ENCODE measurements around the gene ALDH1B1. TPM values are rescaled to one million over a fixed set of nuclear protein-coding genes. Genes with fewer than 3 reads are reported as not detected.
A peak's percentile ranks its signal among the peaks of the same experiment; 100 is the strongest.

The ALDH1B1 gene
- total RNA-seq, 1 experiment from 2014 or later = 35.7 TPM

DNA sequence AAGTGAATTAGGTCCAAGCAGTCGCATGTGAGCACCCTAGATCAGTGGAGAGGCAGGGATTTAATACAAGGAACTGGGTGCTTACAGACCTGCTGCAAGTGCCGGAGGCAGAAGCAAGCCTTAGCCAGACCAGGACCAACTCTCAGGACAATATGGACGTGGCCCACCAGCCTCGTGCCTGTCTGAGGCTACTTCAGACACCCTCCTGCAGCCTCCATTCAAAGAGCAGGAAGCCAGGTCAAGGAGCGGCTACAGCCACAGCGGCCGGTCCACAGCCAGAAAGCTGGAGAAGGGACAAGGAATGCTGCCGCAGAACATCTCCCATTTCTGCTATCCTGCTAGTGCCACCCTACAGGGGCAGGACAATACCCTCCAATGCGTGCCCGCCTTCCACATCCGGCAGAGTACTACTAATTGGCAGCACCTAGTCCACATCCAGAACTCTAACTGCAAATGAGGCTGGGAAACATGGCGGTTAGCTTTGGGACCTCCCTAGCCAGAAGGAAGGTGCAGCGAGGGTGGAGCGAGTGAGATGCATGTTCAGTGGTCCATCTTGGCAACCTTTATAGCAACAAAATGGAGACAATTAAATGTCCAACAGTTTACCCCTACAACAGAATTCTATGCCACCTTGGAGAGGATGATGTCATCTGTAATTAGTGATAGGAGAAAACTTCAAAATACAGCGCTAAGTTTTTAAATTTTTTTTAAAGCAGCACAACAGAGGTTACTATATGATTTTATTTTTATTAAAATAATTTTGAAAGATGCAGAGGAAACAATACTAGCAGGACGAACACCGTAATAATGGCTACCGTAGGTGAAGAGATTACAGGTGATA, 1.0 kb upstream of the ALDH1B1 start:
- Mint-ChIP-seq H3K27me3 (ENCODE audit: insufficient read depth, unreplicated experiment) (no peaks in the 10 kb centered on the region), H3K36me3 (ENCODE audit: insufficient read depth, unreplicated experiment) (peaks cover 14% of the 10 kb centered on the region), H3K9me3 (ENCODE audit: unreplicated experiment) (no peaks in the 10 kb centered on the region), H3K27ac (ENCODE audit: unreplicated experiment) (no peak overlapping the region), H3K4me3 (ENCODE audit: unreplicated experiment) (peak overlapping the region; percentile 80), H3K4me1 (ENCODE audit: low read depth, unreplicated experiment) (peaks cover 20% of the 10 kb centered on the region)
- no peak overlapping the region for H3K4me3 ChIP-seq (ENCODE audit: low read depth, low read length)
- no TSS peak for BruUV-seq (replicated peaks)
- H3K4me1 ChIP-seq = peaks cover 9% of the 10 kb centered on the region
- intact Hi-C loops (cut with micrococcal nuclease; ENCODE audit: unreplicated experiment) = loop anchor here (1.0 to 10.0 kb wide), 3 partner anchors 10 to 53 kb away; no protein-coding TSS in a partner anchor
- ChIA-PET CTCF (no interaction called here), POLR2A (no interaction called here)
- H3K36me3 ChIP-seq (ENCODE audit: control insufficient read depth, insufficient read depth, low read length) = no peaks in the 10 kb centered on the region; the same call in 1 of the 2 replicates
- DNase-seq = no peak
- TF ChIP-seq, protein P1, sequence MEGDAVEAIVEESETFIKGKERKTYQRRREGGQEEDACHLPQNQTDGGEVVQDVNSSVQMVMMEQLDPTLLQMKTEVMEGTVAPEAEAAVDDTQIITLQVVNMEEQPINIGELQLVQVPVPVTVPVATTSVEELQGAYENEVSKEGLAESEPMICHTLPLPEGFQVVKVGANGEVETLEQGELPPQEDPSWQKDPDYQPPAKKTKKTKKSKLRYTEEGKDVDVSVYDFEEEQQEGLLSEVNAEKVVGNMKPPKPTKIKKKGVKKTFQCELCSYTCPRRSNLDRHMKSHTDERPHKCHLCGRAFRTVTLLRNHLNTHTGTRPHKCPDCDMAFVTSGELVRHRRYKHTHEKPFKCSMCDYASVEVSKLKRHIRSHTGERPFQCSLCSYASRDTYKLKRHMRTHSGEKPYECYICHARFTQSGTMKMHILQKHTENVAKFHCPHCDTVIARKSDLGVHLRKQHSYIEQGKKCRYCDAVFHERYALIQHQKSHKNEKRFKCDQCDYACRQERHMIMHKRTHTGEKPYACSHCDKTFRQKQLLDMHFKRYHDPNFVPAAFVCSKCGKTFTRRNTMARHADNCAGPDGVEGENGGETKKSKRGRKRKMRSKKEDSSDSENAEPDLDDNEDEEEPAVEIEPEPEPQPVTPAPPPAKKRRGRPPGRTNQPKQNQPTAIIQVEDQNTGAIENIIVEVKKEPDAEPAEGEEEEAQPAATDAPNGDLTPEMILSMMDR (IDR thresholded peaks at IDR 0.05; ENCODE audit: insufficient read depth in 1 of 2, low read depth in 1 of 2, low read length in 1 of 2, severe bottlenecking in 1 of 2, unreplicated experiment in 1 of 2) = no peak
- H3K9me3 ChIP-seq = no peaks in the 10 kb centered on the region
- H3K27me3 ChIP-seq (replicated peaks; ENCODE audit: control insufficient read depth, insufficient read depth, low read length) = no peaks in the 10 kb centered on the region

DNA sequence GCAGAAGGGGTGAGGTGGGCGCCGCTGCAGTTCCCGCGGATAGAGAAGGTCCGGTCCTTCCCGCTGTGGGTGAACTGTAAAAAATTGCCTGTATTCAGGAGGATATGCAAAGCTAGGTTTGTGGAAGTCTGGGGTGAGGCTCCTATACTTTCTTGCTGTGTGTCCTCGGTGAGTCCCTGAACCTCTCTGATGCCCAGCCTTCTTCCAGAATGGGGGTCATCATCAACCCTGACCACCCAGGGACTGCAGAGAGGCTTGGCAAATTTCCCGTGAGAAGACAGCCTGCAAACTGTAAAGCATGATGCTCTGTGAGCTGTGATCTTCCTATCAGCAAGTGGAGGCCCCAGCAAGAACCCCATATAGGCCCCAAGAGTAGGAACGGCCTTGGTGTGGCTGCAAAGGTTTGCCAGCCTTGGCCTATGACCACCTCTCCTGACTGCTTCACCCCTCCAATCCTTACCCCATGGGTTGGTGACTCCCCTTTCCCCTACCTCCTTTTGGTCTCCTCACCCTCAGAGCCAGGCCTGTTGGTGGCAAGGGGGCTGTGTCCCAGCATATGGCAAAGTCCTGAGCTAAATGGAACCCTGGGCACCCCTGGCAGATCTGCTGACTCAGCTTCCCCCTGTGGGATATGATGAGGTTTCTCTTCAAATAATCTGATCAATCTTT, 760 bp downstream of the ALDH1B1 start:
- Mint-ChIP-seq H3K4me3 (ENCODE audit: unreplicated experiment) (peak overlapping the region; percentile 80), H3K36me3 (ENCODE audit: insufficient read depth, unreplicated experiment) (peaks cover 31% of the 10 kb centered on the region), H3K27me3 (ENCODE audit: insufficient read depth, unreplicated experiment) (no peaks in the 10 kb centered on the region), H3K4me1 (ENCODE audit: low read depth, unreplicated experiment) (peaks cover 20% of the 10 kb centered on the region), H3K9me3 (ENCODE audit: unreplicated experiment) (no peaks in the 10 kb centered on the region), H3K27ac (ENCODE audit: unreplicated experiment) (peak overlapping the region; percentile 89)
- DNase-seq = no peak
- Histone ChIP-seq H3K36me3 (ENCODE audit: control insufficient read depth, insufficient read depth, low read length) (no peaks in the 10 kb centered on the region; the same call in 1 of the 2 replicates), H3K27me3 (replicated peaks; ENCODE audit: control insufficient read depth, insufficient read depth, low read length) (no peaks in the 10 kb centered on the region), H3K4me3 (ENCODE audit: low read depth, low read length) (peak overlapping the region; percentile 95), H3K9me3 (no peaks in the 10 kb centered on the region), H3K4me1 (peaks cover 9% of the 10 kb centered on the region)
- BruUV-seq (replicated peaks) = TSS peak; percentile 38
- intact Hi-C loops (cut with micrococcal nuclease; ENCODE audit: unreplicated experiment) = loop anchor here (2.0 to 10.0 kb wide), 2 partner anchors 22 to 52 kb away; no protein-coding TSS in a partner anchor
- TF ChIP-seq, protein P1 (IDR thresholded peaks at IDR 0.05; ENCODE audit: insufficient read depth in 1 of 2, low read depth in 1 of 2, low read length in 1 of 2, severe bottlenecking in 1 of 2, unreplicated experiment in 1 of 2) = no peak
- CTCF ChIA-PET = interaction anchor here (0.6 kb wide), 1 partner anchor 424 kb away, joined by 5 read pairs; no protein-coding TSS in a partner anchor
- POLR2A ChIA-PET = no interaction called here

DNA sequence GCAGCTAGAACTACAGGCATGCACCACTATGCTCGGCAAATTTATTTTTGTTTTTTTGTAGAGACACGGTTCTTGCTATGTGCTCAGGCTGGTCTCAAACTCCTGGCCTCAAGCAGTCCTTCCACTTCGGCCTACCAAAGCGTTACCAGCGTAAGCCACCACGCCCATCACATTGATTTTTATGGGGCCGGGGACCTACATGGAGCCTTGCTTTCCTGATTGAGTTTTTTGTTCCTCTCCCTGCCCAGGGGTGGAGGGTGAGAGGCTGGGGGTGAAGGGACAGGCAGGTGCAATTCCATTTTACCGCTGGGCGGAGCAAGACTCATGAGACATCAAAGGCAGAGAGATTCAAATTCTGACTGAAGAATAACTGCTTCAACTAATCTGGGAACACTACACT, 1.9 kb downstream of the ALDH1B1 start:
- Histone ChIP-seq H3K9me3 (no peaks in the 10 kb centered on the region), H3K27me3 (replicated peaks; ENCODE audit: control insufficient read depth, insufficient read depth, low read length) (no peaks in the 10 kb centered on the region), H3K36me3 (ENCODE audit: control insufficient read depth, insufficient read depth, low read length) (no peaks in the 10 kb centered on the region; the same call in 1 of the 2 replicates), H3K4me1 (peaks cover 9% of the 10 kb centered on the region), H3K4me3 (ENCODE audit: low read depth, low read length) (no peak overlapping the region)
- ChIA-PET CTCF (no interaction called here), POLR2A (no interaction called here)
- Mint-ChIP-seq H3K4me3 (ENCODE audit: unreplicated experiment) (no peak overlapping the region), H3K4me1 (ENCODE audit: low read depth, unreplicated experiment) (peaks cover 20% of the 10 kb centered on the region), H3K36me3 (ENCODE audit: insufficient read depth, unreplicated experiment) (peaks cover 36% of the 10 kb centered on the region), H3K27me3 (ENCODE audit: insufficient read depth, unreplicated experiment) (no peaks in the 10 kb centered on the region), H3K9me3 (ENCODE audit: unreplicated experiment) (no peaks in the 10 kb centered on the region), H3K27ac (ENCODE audit: unreplicated experiment) (no peak overlapping the region)
- no peak for DNase-seq
- no TSS peak for BruUV-seq (replicated peaks)
- TF ChIP-seq, protein P1 (IDR thresholded peaks at IDR 0.05; ENCODE audit: insufficient read depth in 1 of 2, low read depth in 1 of 2, low read length in 1 of 2, severe bottlenecking in 1 of 2, unreplicated experiment in 1 of 2) = no peak
- intact Hi-C loops (cut with micrococcal nuclease; ENCODE audit: unreplicated experiment) = loop anchor here (10.0 kb wide), 1 partner anchor 50 kb away; no protein-coding TSS in a partner anchor

Measured in Caco-2 (cell line).